ENCODE data around the gene THSD7B. TPM values are rescaled to one million over a fixed set of nuclear protein-coding genes. Genes with fewer than 3 reads are reported as not detected.

The THSD7B gene
- total RNA-seq, 1 experiment from 2014 or later: 6.9 TPM

GRCh38 chr2:137380610-137381009, 615.3 kb downstream of the THSD7B start:
- Histone ChIP-seq H3K4me1 (no peaks in the 10 kb centered on the region), H3K36me3 (ENCODE audit: control insufficient read depth, insufficient read depth, low read length) (no peaks in the 10 kb centered on the region; the same call in 1 of the 2 replicates), H3K9me3 (peaks cover 17% of the 10 kb centered on the region), H3K27me3 (replicated peaks; ENCODE audit: control insufficient read depth, insufficient read depth, low read length) (no peaks in the 10 kb centered on the region), H3K4me3 (ENCODE audit: low read depth, low read length) (no peak overlapping the region)
- TF ChIP-seq CTCF (IDR thresholded peaks at IDR 0.05; ENCODE audit: insufficient read depth in 1 of 2, low read depth in 1 of 2, low read length in 1 of 2, severe bottlenecking in 1 of 2, unreplicated experiment in 1 of 2): no peak
- no TSS peak for BruUV-seq (replicated peaks)
- DNase-seq: no peak
- Mint-ChIP-seq H3K4me1 (ENCODE audit: low read depth, unreplicated experiment) (no peaks in the 10 kb centered on the region), H3K9me3 (ENCODE audit: unreplicated experiment) (no peaks in the 10 kb centered on the region), H3K27me3 (ENCODE audit: insufficient read depth, unreplicated experiment) (no peaks in the 10 kb centered on the region), H3K4me3 (ENCODE audit: unreplicated experiment) (no peak overlapping the region), H3K27ac (ENCODE audit: unreplicated experiment) (no peak overlapping the region), H3K36me3 (ENCODE audit: insufficient read depth, unreplicated experiment) (peaks cover 8% of the 10 kb centered on the region)
- CTCF ChIA-PET: no interaction called here
- POLR2A ChIA-PET: no interaction called here
- intact Hi-C loops (cut with micrococcal nuclease; ENCODE audit: unreplicated experiment): no loop called here

- H3K4me1 Mint-ChIP-seq (ENCODE audit: low read depth, unreplicated experiment): no peaks in the 10 kb centered on the region
- H3K36me3 Mint-ChIP-seq (ENCODE audit: insufficient read depth, unreplicated experiment): peaks cover 8% of the 10 kb centered on the region
- no peak for DNase-seq
- POLR2A ChIA-PET: no interaction called here
- intact Hi-C loops (cut with micrococcal nuclease; ENCODE audit: unreplicated experiment): no loop called here
- H3K27me3 Mint-ChIP-seq (ENCODE audit: insufficient read depth, unreplicated experiment): no peaks in the 10 kb centered on the region
- Histone ChIP-seq H3K4me3 (ENCODE audit: low read depth, low read length) (no peak overlapping the region), H3K9me3 (peaks cover 17% of the 10 kb centered on the region), H3K27me3 (replicated peaks; ENCODE audit: control insufficient read depth, insufficient read depth, low read length) (no peaks in the 10 kb centered on the region), H3K36me3 (ENCODE audit: control insufficient read depth, insufficient read depth, low read length) (no peaks in the 10 kb centered on the region; the same call in 1 of the 2 replicates), H3K4me1 (no peaks in the 10 kb centered on the region)
- TF ChIP-seq CTCF (IDR thresholded peaks at IDR 0.05; ENCODE audit: insufficient read depth in 1 of 2, low read depth in 1 of 2, low read length in 1 of 2, severe bottlenecking in 1 of 2, unreplicated experiment in 1 of 2): no peak
- CTCF ChIA-PET: no interaction called here
- BruUV-seq (replicated peaks): no TSS peak
- H3K9me3 Mint-ChIP-seq (ENCODE audit: unreplicated experiment): no peaks in the 10 kb centered on the region
- H3K27ac Mint-ChIP-seq (ENCODE audit: unreplicated experiment): no peak overlapping the region
- H3K4me3 Mint-ChIP-seq (ENCODE audit: unreplicated experiment): no peak overlapping the region
These were observed 616.4 kb downstream of the THSD7B start for GRCh38 chr2:137381731-137382130.

DNA sequence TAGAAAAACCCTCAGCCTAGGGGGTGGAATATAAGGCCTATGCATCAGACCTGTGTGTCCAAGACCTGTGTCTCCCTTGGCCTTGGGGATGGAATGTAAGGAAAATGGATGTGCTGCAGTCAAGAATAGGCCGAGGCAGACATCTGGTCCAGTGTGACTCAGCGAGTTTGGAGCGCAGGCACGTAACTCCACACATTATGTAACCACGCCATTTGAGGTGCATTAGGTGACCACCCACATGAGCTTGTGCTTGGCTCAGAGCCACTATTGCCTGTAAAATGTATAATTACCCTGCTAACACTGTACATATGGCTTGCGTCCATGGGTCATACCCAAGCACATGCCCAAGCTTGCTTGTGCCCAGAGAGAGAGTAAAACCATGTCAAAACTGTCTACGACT, 618.0 kb downstream of the THSD7B start:
- H3K4me1 ChIP-seq: no peaks in the 10 kb centered on the region
- H3K36me3 ChIP-seq (ENCODE audit: control insufficient read depth, insufficient read depth, low read length): no peaks in the 10 kb centered on the region; the same call in 1 of the 2 replicates
- no peaks in the 10 kb centered on the region for H3K27me3 ChIP-seq (replicated peaks; ENCODE audit: control insufficient read depth, insufficient read depth, low read length)
- DNase-seq: peak in 1 of 2 experiments; percentile 23
- no peak overlapping the region for H3K4me3 Mint-ChIP-seq (ENCODE audit: unreplicated experiment)
- no peaks in the 10 kb centered on the region for H3K9me3 Mint-ChIP-seq (ENCODE audit: unreplicated experiment)
- H3K4me1 Mint-ChIP-seq (ENCODE audit: low read depth, unreplicated experiment): no peaks in the 10 kb centered on the region
- POLR2A ChIA-PET: no interaction called here
- intact Hi-C loops (cut with micrococcal nuclease; ENCODE audit: unreplicated experiment): no loop called here
- BruUV-seq (replicated peaks): no TSS peak
- H3K4me3 ChIP-seq (ENCODE audit: low read depth, low read length): no peak overlapping the region
- no peak overlapping the region for H3K27ac Mint-ChIP-seq (ENCODE audit: unreplicated experiment)
- no peak for TF ChIP-seq CTCF (IDR thresholded peaks at IDR 0.05; ENCODE audit: insufficient read depth in 1 of 2, low read depth in 1 of 2, low read length in 1 of 2, severe bottlenecking in 1 of 2, unreplicated experiment in 1 of 2)
- H3K9me3 ChIP-seq: peaks cover 17% of the 10 kb centered on the region
- H3K27me3 Mint-ChIP-seq (ENCODE audit: insufficient read depth, unreplicated experiment): no peaks in the 10 kb centered on the region
- CTCF ChIA-PET: no interaction called here
- peaks cover 8% of the 10 kb centered on the region for H3K36me3 Mint-ChIP-seq (ENCODE audit: insufficient read depth, unreplicated experiment)

Data from Caco-2 (cell line).